H1 (cell line): ENCODE measurements around the gene ALPK3. TPM values are rescaled to one million over a fixed set of nuclear protein-coding genes. Genes with fewer than 3 reads are reported as not detected.

Experiments used
- CTCF ChIA-PET: fragments of 300-600 bp; sonication (Branson Sonifier 250); formaldehyde crosslinking; loops from one replicate; lab custom pipeline; 2021; ENCODE audit not compliant: partially characterized antibody; lab: Charles Lee
- POLR2A ChIA-PET: fragments of 300-600 bp; sonication (Branson Sonifier 250); formaldehyde crosslinking; loops from one replicate; lab custom pipeline; 2021; ENCODE audit warnings: inconsistent platforms; ENCODE audit not compliant: partially characterized antibody; lab: Charles Lee
- DNase-seq, 2 experiments: peaks; one replicate each; pipeline versions ENCODE4 v3.0.0 to v3.0.0-alpha.2; 2010 to 2022; ENCODE audit warnings: low spot score in 2 of 2, low read depth in 1 of 2, mixed read lengths in 1 of 2
- FAIRE-seq: peaks from 2 replicates; lab custom pipeline; 2011; peaks lifted over from hg19 to GRCh38; lab: Jason Lieb, UNC
- H2AFZ ChIP-seq: 2 replicates; pipeline ENCODE4 v1.8.1; 2012; ENCODE audit warnings: low read length, inconsistent platforms
- H2AK5ac ChIP-seq: 2 replicates; pipeline ENCODE4 v1.6.1; 2013; ENCODE audit warnings: low read depth, low read length
- H2BK120ac ChIP-seq: replicated peaks from 2 replicates; pipeline ENCODE3; 2013; ENCODE audit warnings: low read depth, low read length, inconsistent platforms
- H2BK12ac ChIP-seq: 2 replicates; pipeline ENCODE4 v1.6.1; 2013; ENCODE audit warnings: low read depth, low read length
- H2BK15ac ChIP-seq: 2 replicates; pipeline ENCODE4 v1.6.1; 2013; ENCODE audit warnings: low read length
- H2BK20ac ChIP-seq: 2 replicates; pipeline ENCODE4 v1.6.1; 2013; ENCODE audit warnings: low read length
- H2BK5ac ChIP-seq: 2 replicates; pipeline ENCODE4 v1.6.1; 2013; ENCODE audit warnings: low read depth, low read length
- H3K14ac ChIP-seq: 2 replicates; pipeline ENCODE4 v1.6.1; 2013; ENCODE audit warnings: inconsistent platforms; ENCODE audit not compliant: insufficient read length
- H3K18ac ChIP-seq: 2 replicates; pipeline ENCODE4 v1.6.1; 2013; ENCODE audit warnings: low read length; ENCODE audit errors: extremely low read depth
- H3K23ac ChIP-seq: 2 replicates; pipeline ENCODE4 v1.6.1; 2013; ENCODE audit warnings: inconsistent platforms; ENCODE audit not compliant: insufficient read length
- H3K23me2 ChIP-seq: 2 replicates; pipeline ENCODE4 v1.6.1; 2013; ENCODE audit warnings: low read depth, low read length
- H3K27ac ChIP-seq: 2 replicates; pipeline ENCODE4 v1.6.1; 2011; ENCODE audit warnings: low read depth, low read length, inconsistent platforms
- H3K27me3 ChIP-seq, 4 experiments: replicated peaks in 1 of 4; 1 replicate in 1 of 4; 2 replicates in 3 of 4; pipeline versions ENCODE4 v1.6.1 to v1.8.1; 2011 to 2013; ENCODE audit warnings: low read length in 3 of 4, mild to moderate bottlenecking in 3 of 4, inconsistent platforms in 2 of 4, mixed read lengths in 2 of 4, moderate library complexity in 1 of 4; ENCODE audit not compliant: control insufficient read depth in 3 of 4, insufficient read depth in 3 of 4; ENCODE audit errors: extremely low read depth in 1 of 4
- H3K36me3 ChIP-seq, 4 experiments: 2 replicates each; pipeline versions ENCODE4 v1.6.1 to v1.8.1; 2011 to 2013; ENCODE audit warnings: mild to moderate bottlenecking in 4 of 4, low read length in 3 of 4, moderate library complexity in 2 of 4, control low read depth in 1 of 4, inconsistent platforms in 1 of 4; ENCODE audit not compliant: insufficient read depth in 4 of 4, control insufficient read depth in 2 of 4
- H3K4ac ChIP-seq: replicated peaks from 2 replicates; pipeline ENCODE3; 2013; ENCODE audit warnings: low read length, low read depth, mixed read lengths, inconsistent platforms; ENCODE audit not compliant: insufficient read length
- H3K4me1 ChIP-seq, 4 experiments: replicated peaks in 1 of 4; 1 replicate in 1 of 4; 2 replicates in 3 of 4; pipeline versions ENCODE4 v1.6.1 to v1.8.1; 2011 to 2013; ENCODE audit warnings: low read length in 3 of 4, inconsistent platforms in 2 of 4, mixed read lengths in 1 of 4; ENCODE audit not compliant: insufficient read depth in 4 of 4, control insufficient read depth in 3 of 4
- H3K4me2 ChIP-seq, 2 experiments: 2 replicates each; pipeline versions ENCODE4 v1.6.1 to v1.8.1; 2011 to 2013; ENCODE audit warnings: low read depth in 2 of 2, low read length in 2 of 2, control low read depth in 1 of 2, inconsistent platforms in 1 of 2, mild to moderate bottlenecking in 1 of 2; ENCODE audit not compliant: insufficient read depth in 1 of 2
- H3K4me3 ChIP-seq, 4 experiments: fragments of 200-600, 300-600 bp in 1 of 4; sonication (generic), shearing (Covaris generic), sonication (Bioruptor Twin) in 1 of 4; 2 replicates each; pipeline versions ENCODE4 v1.5.1 to v1.8.1; 2011 to 2016; ENCODE audit warnings: low read length in 4 of 4, low read depth in 3 of 4, control low read depth in 2 of 4, inconsistent platforms in 2 of 4, mild to moderate bottlenecking in 2 of 4, mixed read lengths in 1 of 4, moderate library complexity in 1 of 4; ENCODE audit not compliant: insufficient read depth in 2 of 4; ENCODE audit errors: extremely low read depth in 1 of 4
- H3K56ac ChIP-seq: replicated peaks from 2 replicates; pipeline ENCODE3; 2013; ENCODE audit warnings: low read depth, mild to moderate bottlenecking, mixed read lengths, low read length, inconsistent platforms; ENCODE audit not compliant: insufficient read length
- H3K79me1 ChIP-seq: 2 replicates; pipeline ENCODE4 v1.6.1; 2013; ENCODE audit warnings: low read depth, low read length, control low read depth
- H3K79me2 ChIP-seq, 2 experiments: 2 replicates each; pipeline versions ENCODE4 v1.6.1 to v1.8.1; 2012 to 2013; ENCODE audit warnings: low read length in 2 of 2, mild to moderate bottlenecking in 2 of 2, inconsistent platforms in 1 of 2; ENCODE audit not compliant: insufficient read depth in 2 of 2, control insufficient read depth in 1 of 2
- H3K9ac ChIP-seq, 4 experiments: replicated peaks in 1 of 4; 1 replicate in 1 of 4; 2 replicates in 3 of 4; pipeline versions ENCODE4 v1.6.1 to v1.8.1; 2011 to 2013; ENCODE audit warnings: low read depth in 3 of 4, low read length in 3 of 4, control low read depth in 2 of 4, mild to moderate bottlenecking in 2 of 4, moderate library complexity in 2 of 4, inconsistent platforms in 1 of 4; ENCODE audit errors: extremely low read depth in 1 of 4
- H3K9me3 ChIP-seq, 2 experiments: 2 replicates each; pipeline versions ENCODE4 v1.6.1 to v1.8.1; 2012 to 2013; ENCODE audit warnings: mild to moderate bottlenecking in 2 of 2, moderate library complexity in 2 of 2, control low read depth in 1 of 2, inconsistent platforms in 1 of 2, low read depth in 1 of 2, low read length in 1 of 2, mixed read lengths in 1 of 2; ENCODE audit not compliant: insufficient read depth in 2 of 2
- H4K20me1 ChIP-seq, 2 experiments: replicated peaks in 1 of 2; 2 replicates each; pipeline versions ENCODE3 to v1.8.1; 2011 to 2013; ENCODE audit warnings: inconsistent platforms in 2 of 2, low read length in 2 of 2, mild to moderate bottlenecking in 1 of 2; ENCODE audit not compliant: insufficient read depth in 2 of 2, control insufficient read depth in 1 of 2
- H4K5ac ChIP-seq: 2 replicates; pipeline ENCODE4 v1.6.1; 2013; ENCODE audit warnings: low read length, low read depth, mixed read lengths, inconsistent platforms; ENCODE audit not compliant: insufficient read length
- H4K8ac ChIP-seq: 2 replicates; pipeline ENCODE4 v1.8.0; 2013; ENCODE audit warnings: mild to moderate bottlenecking, moderate library complexity, low read length, inconsistent platforms; ENCODE audit not compliant: insufficient read depth; ENCODE audit errors: extremely low read depth
- H4K91ac ChIP-seq: replicated peaks from 2 replicates; pipeline ENCODE3; 2013; ENCODE audit warnings: low read length, mixed read lengths, inconsistent platforms; ENCODE audit not compliant: insufficient read length
- ASH2L ChIP-seq: fragments of 200-600, 300-600 bp; sonication (generic); IDR thresholded peaks from one replicate; pipeline ENCODE4 v1.7.1; 2017; ENCODE audit warnings: low read length
- ATF2 ChIP-seq: IDR thresholded peaks from 2 replicates; pipeline ENCODE4 v1.6.1; 2012; ENCODE audit warnings: low read length, inconsistent platforms
- FOSL1 ChIP-seq: IDR thresholded peaks from 2 replicates; pipeline ENCODE4 v1.6.1; 2011; ENCODE audit warnings: mild to moderate bottlenecking, low read depth, low read length, moderate library complexity; ENCODE audit not compliant: insufficient read depth
- JUND ChIP-seq: IDR thresholded peaks from 2 replicates; pipeline ENCODE4 v1.6.1; 2011; ENCODE audit warnings: mild to moderate bottlenecking, improper control_type of control experiment, low read length
- KDM4A ChIP-seq: IDR thresholded peaks from one replicate; pipeline ENCODE4 v1.7.1; 2012; ENCODE audit warnings: low read depth, mild to moderate bottlenecking, moderate library complexity, low read length, inconsistent platforms; ENCODE audit not compliant: severe bottlenecking
- MAX ChIP-seq: IDR thresholded peaks from 2 replicates; pipeline ENCODE4 v1.6.1; 2012; ENCODE audit warnings: inconsistent platforms
- SIN3A ChIP-seq, 2 experiments: IDR thresholded peaks in 1 of 2; conservative IDR thresholded peaks in 1 of 2; 2 replicates each; pipeline ENCODE4 v1.6.1; 2011 to 2012; ENCODE audit warnings: low read length in 2 of 2, improper control_type of control experiment in 1 of 2, low read depth in 1 of 2, mild to moderate bottlenecking in 1 of 2
- WGBS, 2 experiments: shearing (Covaris generic) in 1 of 2; methylation state at CpG; one replicate each; pipeline versions ENCODE4 v1.1.6 to v1.1.7; 2013 to 2015; ENCODE audit warnings: low lambda C conversion rate in 2 of 2, mixed read lengths in 2 of 2, inconsistent platforms in 1 of 2, low coverage in 1 of 2, missing lambda C conversion rate in 1 of 2; ENCODE audit not compliant: insufficient replicate concordance in 2 of 2, insufficient coverage in 1 of 2, insufficient read length in 1 of 2; ENCODE audit errors: extremely low coverage in 1 of 2, missing lambda C conversion rate in 1 of 2; 5-methylcytosine and 5-hydroxymethylcytosine counted together
- polyA plus RNA-seq, 7 experiments: library from polyadenylated mRNA; depleted of rRNA in 3 of 7; stranded (reverse) in 5 of 7; unstranded in 2 of 7; fragments of >200 nt in 5 of 7; fragments of 200-250 nt in 2 of 7; gene quantifications; 1 replicate in 5 of 7; 2 replicates in 1 of 7; 4 replicates in 1 of 7; pipeline versions ENCODE4 v1.2.1 to v1.2.3, GENCODE V29; 2011 to 2013; ENCODE audit warnings: missing spikeins in 2 of 7, mixed read lengths in 2 of 7
- total RNA-seq: library from RNA; stranded (reverse); fragmentation: NEBNext Ultra II Directional; extraction: Animal tissue kit (Norgen Biotek cat#: 25700); gene quantifications from 2 replicates; pipeline ENCODE4 v1.2.1, GENCODE V29; 2021

The ALPK3 gene
- total and polyA plus RNA-seq, 2 of the 8 experiments (the other 6 are each of a cell fraction or from before 2014, with no cell fraction given) = 4.4 to 19.2 TPM

GRCh38 chr15:84872009-84872910, 55.1 kb downstream of the ALPK3 start:
- H3K27ac ChIP-seq = no peak overlapping the region
- no peak overlapping the region for H4K91ac ChIP-seq
- H3K9me3 ChIP-seq = no peaks in the 10 kb centered on the region
- no peak overlapping the region for H2BK5ac ChIP-seq
- TF ChIP-seq KDM4A (no peak), SIN3A (conservative IDR thresholded peaks at IDR 0.05 in 1 of 2, IDR thresholded peaks at IDR 0.05 in 1 of 2; ENCODE audit: low read depth in 1 of 2, low read length in 2 of 2) (no peak), ASH2L (no peak), MAX (no peak), FOSL1 (no peak), ATF2 (no peak), JUND (no peak)
- no peaks in the 10 kb centered on the region for H3K79me2 ChIP-seq
- no peak overlapping the region for H2BK20ac ChIP-seq
- no peak for DNase-seq
- no peak overlapping the region for H2BK15ac ChIP-seq
- no peak overlapping the region for H3K18ac ChIP-seq
- H3K9ac ChIP-seq = no peak overlapping the region
- no peak overlapping the region for H2AFZ ChIP-seq
- peaks cover 0 to 3% of the 10 kb centered on the region in 2 experiments for H4K20me1 ChIP-seq
- H3K4ac ChIP-seq = no peak overlapping the region
- WGBS, 2 experiments = 87% methylated on average over 17 of the region's 17 CpGs; no CpG with 5 or more reads in 1 of the 2 experiments
- H2BK120ac ChIP-seq = no peak overlapping the region
- H4K5ac ChIP-seq = no peak overlapping the region
- no peak overlapping the region for H2AK5ac ChIP-seq
- FAIRE-seq = no peak
- ChIA-PET CTCF (interaction anchor here (0.8 to 3.5 kb wide), 16 partner anchors 8 to 217 kb away, joined by 3 to 20 read pairs (median 4); no protein-coding TSS in a partner anchor), POLR2A (interaction anchor here (0.7 to 1.7 kb wide), 5 partner anchors 10 to 44 kb away, joined by 3 to 5 read pairs (median 4); no protein-coding TSS in a partner anchor)
- H3K79me1 ChIP-seq = no peaks in the 10 kb centered on the region
- no peak overlapping the region for H4K8ac ChIP-seq
- H3K23me2 ChIP-seq = no peaks in the 10 kb centered on the region
- H3K36me3 ChIP-seq = no peaks in the 10 kb centered on the region
- H3K4me2 ChIP-seq = no peak overlapping the region
- H3K56ac ChIP-seq = no peak overlapping the region
- H3K4me3 ChIP-seq = no peak overlapping the region
- H3K14ac ChIP-seq = no peak overlapping the region
- H3K27me3 ChIP-seq = no peaks in the 10 kb centered on the region
- no peak overlapping the region for H2BK12ac ChIP-seq
- H3K4me1 ChIP-seq = no peaks in the 10 kb centered on the region
- no peak overlapping the region for H3K23ac ChIP-seq
